Epidermal melanocyte (primary cell): ENCODE data around the gene LFNG.
"Not testable (repeated sequence)": the region's sequence is repeated elsewhere in the genome, so short reads cannot be mapped to it uniquely, and the experiment has no call there.

Source experiments
- DNase-seq: peaks from one replicate; pipeline ENCODE4 v3.0.0; 2011; ENCODE audit warnings: low spot score; ENCODE audit not compliant: insufficient read length

LFNG gene

GRCh38 chr7:2528481-2529095, 9.0 kb downstream of the LFNG start:
- no peak for DNase-seq

GRCh38 chr7:2529161-2530070, 9.8 kb downstream of the LFNG start:
- no peak for DNase-seq

GRCh38 chr7:2530071-2530987, 10.8 kb downstream of the LFNG start:
- no peak for DNase-seq

- DNase-seq = not testable (repeated sequence)
Measured at GRCh38 chr7:2530994-2531795, 11.6 kb downstream of the LFNG start.

GRCh38 chr7:2531796-2532110, 12.2 kb downstream of the LFNG start:
- not testable (repeated sequence) for DNase-seq

- DNase-seq = not testable (repeated sequence)
Measured at GRCh38 chr7:2532199-2532772, 12.7 kb downstream of the LFNG start.

GRCh38 chr7:2532816-2533215, 13.2 kb downstream of the LFNG start:
- not testable (repeated sequence) for DNase-seq

GRCh38 chr7:2533566-2533965, 14.0 kb downstream of the LFNG start:
- not testable (repeated sequence) for DNase-seq

GRCh38 chr7:2534214-2534613, 14.6 kb downstream of the LFNG start:
- not testable (repeated sequence) for DNase-seq

- DNase-seq = not testable (repeated sequence)
Measured at GRCh38 chr7:2535872-2536627, 16.5 kb downstream of the LFNG start.

GRCh38 chr7:2537981-2538851, 18.6 kb downstream of the LFNG start:
- DNase-seq = peak; percentile 11

- peak; percentile 9 for DNase-seq
Measured at GRCh38 chr7:2539031-2539911, 19.7 kb downstream of the LFNG start.

- DNase-seq = no peak
Measured at GRCh38 chr7:2540133-2540532, 20.6 kb downstream of the LFNG start.

GRCh38 chr7:2540641-2541051, 21.1 kb downstream of the LFNG start:
- no peak for DNase-seq

- no peak for DNase-seq
Measured at GRCh38 chr7:2541291-2542010, 21.9 kb downstream of the LFNG start.

GRCh38 chr7:2542011-2542915, 22.7 kb downstream of the LFNG start:
- peak; percentile 2 for DNase-seq
